Activated CD8-positive, alpha-beta T cell treated with anti-CD3 and anti-CD28 coated beads for 36 hours (primary cell): ENCODE data around the gene MACIR. TPM values are rescaled to one million over a fixed set of nuclear protein-coding genes. Genes with fewer than 3 reads are reported as not detected.

Experiments used
- ATAC-seq: fragments of 200-7000 bp; cut with Tn5 transposase; one replicate; pipeline ENCODE4 v1.10.0; 2021; ENCODE audit warnings: mild to moderate bottlenecking, moderate library complexity
- CTCF ChIA-PET: fragments of 350-600 bp; sonication (Branson Sonifier 250); formaldehyde crosslinking; loops from one replicate; lab custom pipeline; 2021; ENCODE audit warnings: antibody characterized with exemption; lab: Charles Lee
- POLR2A ChIA-PET: fragments of 350-600 bp; sonication (Branson Sonifier 250); formaldehyde crosslinking; loops from one replicate; lab custom pipeline; 2021; ENCODE audit warnings: antibody characterized with exemption; lab: Charles Lee
- DNase-seq: peaks from one replicate; pipeline ENCODE4 v3.0.0-alpha.2; 2020
- H3K27ac Mint-ChIP-seq: one replicate; pipeline ENCODE4 v1.8.0; 2021; ENCODE audit warnings: mild to moderate bottlenecking, mixed read lengths
- H3K27me3 Mint-ChIP-seq: one replicate; pipeline ENCODE4 v1.8.0; 2021; ENCODE audit warnings: mixed read lengths
- H3K36me3 Mint-ChIP-seq: one replicate; pipeline ENCODE4 v1.8.0; 2021; ENCODE audit warnings: low read depth, mixed read lengths
- H3K4me1 Mint-ChIP-seq: one replicate; pipeline ENCODE4 v1.8.0; 2021; ENCODE audit warnings: low read depth, mixed read lengths
- H3K4me3 Mint-ChIP-seq: one replicate; pipeline ENCODE4 v1.8.0; 2021; ENCODE audit warnings: mild to moderate bottlenecking, moderate library complexity, mixed read lengths
- H3K9me3 Mint-ChIP-seq: one replicate; pipeline ENCODE4 v1.8.0; 2021; ENCODE audit warnings: mixed read lengths
- intact Hi-C: fragments of 100-400 bp; cut with micrococcal nuclease; formaldehyde crosslinking; loops from one replicate; pipeline ENCODE4 v1.10.0; 2022
- total RNA-seq, 2 experiments: library from RNA; stranded (reverse); gene quantifications; one replicate each; pipeline ENCODE4 v1.2.3, GENCODE V29; 2021
- TF ChIP-seq, protein P1 (sequence below): fragments of 200-600 bp; IDR thresholded peaks from one replicate; pipeline ENCODE4 v1.8.0; 2022; ENCODE audit warnings: antibody characterized with exemption, mild to moderate bottlenecking

Gene MACIR
- total RNA-seq, 2 experiments from 2014 or later = 8.6 to 8.8 TPM

GRCh38 chr5:103228588-103228987 is 30.0 kb upstream of the MACIR start:
- CTCF ChIA-PET = no interaction called here
- no peak for ATAC-seq
- H3K4me3 Mint-ChIP-seq = no peak overlapping the region

GRCh38 chr5:103232393-103232999 is 26.1 kb upstream of the MACIR start:
- H3K27me3 Mint-ChIP-seq = peaks cover 8% of the 10 kb centered on the region
- H3K9me3 Mint-ChIP-seq = no peaks in the 10 kb centered on the region
- intact Hi-C loops = loop anchor here (1.0 kb wide), 1 partner anchor 243 kb away; no protein-coding TSS in a partner anchor
- H3K27ac Mint-ChIP-seq = no peak overlapping the region
- no peak overlapping the region for H3K4me3 Mint-ChIP-seq
- TF ChIP-seq, protein P1, sequence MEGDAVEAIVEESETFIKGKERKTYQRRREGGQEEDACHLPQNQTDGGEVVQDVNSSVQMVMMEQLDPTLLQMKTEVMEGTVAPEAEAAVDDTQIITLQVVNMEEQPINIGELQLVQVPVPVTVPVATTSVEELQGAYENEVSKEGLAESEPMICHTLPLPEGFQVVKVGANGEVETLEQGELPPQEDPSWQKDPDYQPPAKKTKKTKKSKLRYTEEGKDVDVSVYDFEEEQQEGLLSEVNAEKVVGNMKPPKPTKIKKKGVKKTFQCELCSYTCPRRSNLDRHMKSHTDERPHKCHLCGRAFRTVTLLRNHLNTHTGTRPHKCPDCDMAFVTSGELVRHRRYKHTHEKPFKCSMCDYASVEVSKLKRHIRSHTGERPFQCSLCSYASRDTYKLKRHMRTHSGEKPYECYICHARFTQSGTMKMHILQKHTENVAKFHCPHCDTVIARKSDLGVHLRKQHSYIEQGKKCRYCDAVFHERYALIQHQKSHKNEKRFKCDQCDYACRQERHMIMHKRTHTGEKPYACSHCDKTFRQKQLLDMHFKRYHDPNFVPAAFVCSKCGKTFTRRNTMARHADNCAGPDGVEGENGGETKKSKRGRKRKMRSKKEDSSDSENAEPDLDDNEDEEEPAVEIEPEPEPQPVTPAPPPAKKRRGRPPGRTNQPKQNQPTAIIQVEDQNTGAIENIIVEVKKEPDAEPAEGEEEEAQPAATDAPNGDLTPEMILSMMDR = peak; percentile 79
- DNase-seq (peak; percentile 20), ATAC-seq (peak; percentile 77)
- no peaks in the 10 kb centered on the region for H3K4me1 Mint-ChIP-seq
- H3K36me3 Mint-ChIP-seq = no peaks in the 10 kb centered on the region
- POLR2A ChIA-PET = no interaction called here
- CTCF ChIA-PET = interaction anchor here (0.9 to 2.4 kb wide), 18 partner anchors 8 to 396 kb away, joined by 3 to 26 read pairs (median 3); no protein-coding TSS in a partner anchor

More at GRCh38 chr5:103228588-103228987, 30.0 kb upstream of the MACIR start:
- DNase-seq = no peak
- POLR2A ChIA-PET = no interaction called here
- Mint-ChIP-seq H3K27me3 (peaks cover 11% of the 10 kb centered on the region), H3K36me3 (no peaks in the 10 kb centered on the region), H3K4me1 (no peaks in the 10 kb centered on the region), H3K9me3 (no peaks in the 10 kb centered on the region), H3K27ac (no peak overlapping the region)
- intact Hi-C loops = no loop called here
- TF ChIP-seq, protein P1 = no peak

DNA sequence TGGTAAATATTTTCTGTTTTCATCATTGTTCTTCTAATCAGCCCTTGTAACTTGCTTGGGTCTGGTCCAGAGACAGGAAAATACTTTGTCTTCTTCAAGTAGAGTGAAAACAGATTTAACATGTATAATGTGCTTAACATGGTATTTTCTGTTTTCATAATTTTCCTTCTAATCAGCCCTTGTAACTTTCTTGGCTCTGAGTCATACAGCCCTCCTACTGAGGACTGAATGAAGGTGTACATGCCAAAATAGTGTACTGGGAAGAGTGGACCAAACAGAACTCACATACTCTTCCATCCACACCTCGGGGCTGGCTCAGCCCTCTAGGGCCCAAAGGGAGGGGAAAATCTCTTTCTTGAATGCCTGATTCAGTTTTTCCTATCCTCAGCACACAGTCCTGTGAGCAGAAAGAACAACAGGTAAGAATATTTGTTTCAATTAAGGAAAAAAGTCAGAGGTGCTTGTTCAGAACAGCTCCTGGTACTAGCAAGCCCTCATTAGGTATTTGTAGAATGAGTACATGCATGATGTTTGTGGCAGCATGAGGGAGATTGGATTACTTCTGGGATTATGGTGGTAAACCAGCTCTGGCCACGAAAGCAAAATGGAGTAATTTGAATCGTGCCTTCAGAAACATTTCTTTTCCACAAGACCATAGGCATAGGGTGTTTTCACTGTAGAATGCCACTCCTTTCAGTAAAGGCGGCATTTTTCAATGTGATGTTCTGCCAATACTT is 24.2 kb upstream of the MACIR start:
- ATAC-seq = no peak

GRCh38 chr5:103235891-103236290 is 22.7 kb upstream of the MACIR start:
- TF ChIP-seq, protein P1 = no peak
- H3K4me3 Mint-ChIP-seq = no peak overlapping the region
- CTCF ChIA-PET = no interaction called here

More for the DNA sequence above, 24.2 kb upstream of the MACIR start:
- Mint-ChIP-seq H3K27ac (no peak overlapping the region), H3K9me3 (peaks cover 1% of the 10 kb centered on the region), H3K4me3 (no peak overlapping the region), H3K4me1 (no peaks in the 10 kb centered on the region), H3K27me3 (peaks cover 8% of the 10 kb centered on the region), H3K36me3 (no peaks in the 10 kb centered on the region)
- intact Hi-C loops = no loop called here
- TF ChIP-seq, protein P1 = no peak
- ChIA-PET POLR2A (no interaction called here), CTCF (interaction anchor here (1.0 kb wide), 2 partner anchors 10 to 241 kb away, joined by 3 read pairs; no protein-coding TSS in a partner anchor)
- no peak for DNase-seq

GRCh38 chr5:103237778-103238177 is 20.8 kb upstream of the MACIR start:
- H3K4me1 Mint-ChIP-seq = no peaks in the 10 kb centered on the region
- ATAC-seq (no peak), DNase-seq (no peak)
- TF ChIP-seq, protein P1 = no peak
- no peaks in the 10 kb centered on the region for H3K36me3 Mint-ChIP-seq
- no peak overlapping the region for H3K4me3 Mint-ChIP-seq
- peaks cover 3% of the 10 kb centered on the region for H3K9me3 Mint-ChIP-seq
- intact Hi-C loops = no loop called here
- ChIA-PET CTCF (no interaction called here), POLR2A (no interaction called here)
- peaks cover 8% of the 10 kb centered on the region for H3K27me3 Mint-ChIP-seq
- H3K27ac Mint-ChIP-seq = no peak overlapping the region

More at GRCh38 chr5:103235891-103236290, 22.7 kb upstream of the MACIR start:
- POLR2A ChIA-PET = no interaction called here
- DNase-seq = no peak
- Mint-ChIP-seq H3K4me1 (no peaks in the 10 kb centered on the region), H3K27ac (no peak overlapping the region), H3K36me3 (no peaks in the 10 kb centered on the region), H3K27me3 (peaks cover 8% of the 10 kb centered on the region), H3K9me3 (peaks cover 3% of the 10 kb centered on the region)
- no peak for ATAC-seq
- intact Hi-C loops = no loop called here
